ENCODE measurements around the gene RBX1.
A peak's percentile ranks its signal among the peaks of the same experiment; 100 is the strongest.
"Not testable (repeated sequence)": the region's sequence is repeated elsewhere in the genome, so short reads cannot be mapped to it uniquely, and the experiment has no call there.

The RBX1 gene

DNA sequence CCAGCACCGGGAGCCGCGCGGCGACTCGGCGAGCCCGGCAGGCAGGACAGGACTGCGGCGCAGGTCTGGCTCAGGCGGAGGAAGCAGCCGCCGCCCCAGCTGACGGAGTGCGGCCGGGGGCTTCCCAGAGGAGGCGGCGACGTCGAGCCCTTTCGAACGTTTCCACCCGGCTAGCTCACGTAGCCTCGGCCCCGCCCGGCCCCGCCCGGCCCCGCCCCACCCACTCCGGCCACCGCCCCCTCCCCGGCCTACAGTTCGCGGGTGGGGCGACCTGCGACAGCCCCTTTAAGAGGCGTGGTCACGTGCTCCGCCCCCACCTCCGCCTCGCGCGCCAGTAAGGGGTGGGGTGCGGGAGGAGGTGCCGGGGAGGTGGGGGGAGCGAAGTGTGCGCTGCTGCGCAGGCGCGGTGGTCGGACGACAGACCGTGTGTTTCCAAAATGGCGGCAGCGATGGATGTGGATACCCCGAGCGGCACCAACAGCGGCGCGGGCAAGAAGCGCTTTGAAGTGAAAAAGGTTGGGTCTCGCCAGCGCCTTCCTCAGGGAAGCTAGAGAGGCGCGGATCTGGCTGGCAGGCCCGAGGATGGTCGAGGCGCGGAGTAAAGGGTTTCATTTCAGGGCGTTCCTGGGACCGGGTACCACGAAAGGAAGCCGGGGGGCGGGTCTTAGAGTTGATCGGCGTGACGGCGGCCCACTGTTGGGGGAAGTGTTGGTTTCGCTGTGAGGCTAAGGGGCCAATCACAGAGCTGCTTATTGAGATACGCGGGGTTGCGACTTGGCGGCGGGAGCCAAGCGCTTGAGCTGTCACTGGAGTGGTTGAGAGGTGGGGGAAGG lies at the start of gene RBX1:
Gene RBX1, plus strand, starts transcription at position 417 of the 833 bp plus-strand sequence. Its CDS starts 21 bp downstream, at position 438.
- DNase-seq: peak; percentile 98 to 99

DNA sequence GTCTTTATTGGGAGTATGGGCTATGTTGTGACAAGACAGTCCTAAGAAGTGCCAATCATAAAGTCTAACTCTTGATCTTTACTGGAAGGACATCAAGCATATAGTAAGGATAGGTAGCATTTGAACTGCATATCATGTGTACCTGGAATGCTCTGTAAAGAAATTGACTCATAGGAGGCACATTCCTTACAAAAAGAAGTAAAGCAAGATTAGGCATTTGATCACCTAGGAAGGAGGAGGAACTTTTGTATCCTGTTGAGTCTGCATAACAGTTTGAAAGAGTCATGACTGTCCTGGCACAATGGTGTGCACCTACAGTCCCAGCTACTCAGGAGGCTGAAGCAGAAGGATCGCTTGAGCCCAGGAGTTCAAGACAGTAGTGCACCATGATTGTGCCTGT lies 47.1 kb upstream of the RBX1 start:
- DNase-seq: no peak

DNA sequence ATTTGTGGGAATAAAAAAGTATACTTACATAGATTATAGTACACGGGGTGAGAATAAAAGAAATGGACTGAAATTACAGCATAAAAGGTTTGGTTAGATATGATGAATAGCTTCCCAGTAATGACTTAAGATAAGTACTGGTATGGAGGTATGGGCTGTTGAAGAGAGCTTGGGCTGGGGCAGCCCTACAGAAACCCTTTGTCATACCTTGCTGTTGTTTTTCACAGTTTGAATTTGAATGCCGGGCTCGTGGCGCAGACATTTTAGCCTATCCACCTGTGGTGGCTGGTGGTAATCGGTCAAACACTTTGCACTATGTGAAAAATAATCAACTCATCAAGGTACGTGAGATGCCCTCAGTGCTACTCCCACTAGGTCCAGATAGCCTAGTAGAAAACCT lies 42.3 kb upstream of the RBX1 start:
- no peak for DNase-seq

DNA sequence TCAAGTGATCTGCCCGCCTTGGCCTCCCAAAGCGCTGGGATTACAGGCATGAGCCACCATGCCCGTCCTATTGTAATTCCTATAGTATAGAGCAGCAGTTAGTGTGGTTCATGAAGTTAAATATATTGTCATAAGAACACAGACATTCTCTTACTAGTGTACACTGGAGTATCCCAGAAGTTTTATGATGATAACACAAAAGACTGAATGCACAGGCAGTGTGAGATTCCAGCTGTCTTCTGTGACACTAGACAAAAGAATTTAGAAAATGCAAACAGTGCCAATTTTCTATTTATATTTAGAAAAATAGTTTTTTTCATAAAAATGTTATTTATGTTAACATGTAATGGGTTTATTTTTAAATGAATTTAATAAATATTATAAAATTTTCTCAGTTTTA lies 39.4 kb upstream of the RBX1 start:
- no peak for DNase-seq

DNA sequence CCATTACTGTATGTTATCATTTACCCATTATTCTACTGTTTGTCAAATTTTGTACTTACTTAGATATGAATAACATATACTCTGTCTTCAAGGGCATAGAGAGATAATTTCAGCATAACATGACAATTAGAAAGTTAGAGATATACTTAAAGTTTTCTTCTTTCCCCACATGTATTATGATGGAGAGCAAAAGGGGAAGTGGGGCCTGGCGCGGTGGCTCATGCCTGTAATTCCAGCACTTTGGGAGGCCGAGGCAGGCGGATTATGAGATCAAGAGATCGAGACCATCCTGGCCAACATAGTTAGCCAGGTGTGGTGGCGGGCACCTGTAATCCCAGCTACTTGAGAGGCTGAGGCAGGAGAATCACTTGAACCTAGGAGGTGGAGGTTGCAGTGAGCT lies 38.2 kb upstream of the RBX1 start:
- not testable (repeated sequence) for DNase-seq

DNA sequence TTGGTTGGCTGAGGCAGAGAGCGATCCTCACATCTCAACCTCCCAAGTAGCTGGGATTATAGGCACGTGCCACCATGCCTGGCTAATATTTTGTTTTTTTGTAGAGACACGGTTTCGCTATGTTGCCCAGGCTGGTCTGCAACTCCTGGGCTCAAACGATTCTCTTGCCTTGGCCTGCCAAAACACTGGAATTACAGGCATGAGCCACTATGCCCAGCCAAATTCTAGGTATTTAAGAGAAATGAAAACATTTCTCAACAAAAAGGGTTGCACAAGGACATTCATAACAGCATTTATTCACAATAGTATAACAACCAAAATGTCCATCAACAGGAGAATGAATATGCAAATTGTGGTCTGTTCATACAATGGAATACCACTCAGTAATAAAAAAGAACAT lies 31.7 kb upstream of the RBX1 start:
- DNase-seq: no peak

DNA sequence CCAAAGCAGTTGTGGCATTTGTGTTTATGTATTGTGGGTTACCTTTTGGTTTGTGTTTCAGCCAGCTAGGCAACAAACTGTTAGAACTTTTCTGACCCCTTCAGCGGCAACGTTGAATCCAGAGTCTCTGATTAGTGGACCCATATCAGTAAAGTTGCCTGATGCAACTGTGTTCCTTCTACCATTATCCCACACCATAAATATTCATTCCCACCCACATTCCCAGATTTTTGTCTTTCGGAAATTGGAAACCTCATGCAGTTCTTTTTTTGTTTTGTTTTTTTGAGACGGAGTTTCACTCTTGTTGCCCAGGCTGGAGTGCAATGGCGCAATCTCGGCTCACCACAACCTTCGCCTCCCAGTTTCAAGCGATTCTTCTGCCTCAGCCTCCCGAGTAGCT lies 30.7 kb upstream of the RBX1 start:
- no peak for DNase-seq

DNA sequence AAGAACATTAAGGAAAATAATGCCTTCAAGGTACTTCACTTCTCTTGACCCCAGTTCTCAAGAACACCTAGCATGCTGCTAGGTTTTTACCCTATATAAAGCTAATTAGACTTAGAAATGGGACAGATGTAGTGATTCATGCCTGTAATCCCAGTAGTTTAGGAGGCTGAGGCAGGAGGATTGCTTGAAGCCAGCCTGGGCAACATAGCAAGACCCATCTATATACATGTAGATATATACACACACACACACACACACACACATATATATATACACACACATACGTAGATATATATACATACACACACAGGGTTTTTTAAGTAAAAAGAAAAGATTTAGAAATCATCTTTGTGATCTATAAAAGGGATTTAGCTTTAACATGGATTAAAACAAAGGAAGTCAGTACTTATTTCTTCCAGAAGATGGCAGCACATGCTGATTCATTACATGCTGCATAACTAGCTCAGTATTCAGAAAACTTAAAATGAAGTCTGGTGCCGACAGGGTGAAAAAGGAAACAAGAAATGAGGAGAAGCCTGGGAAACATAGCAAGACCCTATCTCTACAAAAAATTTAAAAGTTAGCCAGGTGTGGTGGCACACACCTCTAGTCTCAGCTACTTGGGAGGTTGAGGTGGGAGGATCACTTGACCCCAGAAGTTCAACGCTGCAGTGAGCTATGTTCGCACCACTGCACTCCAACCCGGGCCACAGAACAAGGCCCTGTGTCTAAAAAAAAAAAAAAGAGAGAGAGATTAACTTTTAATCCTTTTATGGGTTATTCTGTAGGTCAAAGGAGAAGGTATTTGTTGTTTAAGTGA lies 28.5 kb upstream of the RBX1 start:
- peak; percentile 3 to 31 for DNase-seq

DNA sequence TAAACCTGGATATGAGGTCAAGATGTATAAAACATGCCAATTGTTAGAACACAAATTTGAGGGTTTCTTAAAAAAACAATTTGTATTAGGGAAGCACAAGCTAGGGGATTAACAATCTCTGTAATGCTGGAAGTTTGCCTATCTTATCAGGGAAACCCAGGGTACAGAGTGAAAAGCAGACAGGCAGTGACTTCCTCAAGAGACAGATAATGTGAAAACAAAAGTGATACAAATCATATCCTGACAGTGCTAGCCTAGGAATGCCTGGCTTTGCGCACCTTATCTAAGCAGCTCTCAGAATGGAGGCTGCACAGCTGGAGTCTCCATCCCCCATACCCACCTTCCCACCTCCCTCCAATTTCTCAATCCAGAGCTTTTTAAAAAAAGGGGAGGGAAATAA lies 22.5 kb upstream of the RBX1 start:
- DNase-seq: no peak

DNA sequence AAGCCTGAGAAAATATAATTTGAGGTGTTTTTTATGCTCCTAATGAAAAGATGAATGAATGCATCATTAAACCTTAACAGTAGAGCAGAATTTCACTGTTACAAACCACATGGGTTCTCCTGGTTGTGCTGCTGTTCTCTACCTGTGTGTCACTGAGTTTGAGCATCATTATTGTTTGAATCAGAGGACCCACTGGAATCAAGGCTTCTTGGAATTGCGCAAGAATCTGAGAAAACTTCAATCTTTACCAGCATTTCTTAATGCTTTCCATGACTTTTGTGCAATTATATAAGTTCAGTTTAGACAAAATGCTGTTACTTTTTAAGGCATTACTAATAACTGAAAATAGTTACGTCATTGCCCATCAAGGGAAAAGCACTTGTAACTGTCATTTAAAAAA lies 18.8 kb upstream of the RBX1 start:
- DNase-seq: no peak

DNA sequence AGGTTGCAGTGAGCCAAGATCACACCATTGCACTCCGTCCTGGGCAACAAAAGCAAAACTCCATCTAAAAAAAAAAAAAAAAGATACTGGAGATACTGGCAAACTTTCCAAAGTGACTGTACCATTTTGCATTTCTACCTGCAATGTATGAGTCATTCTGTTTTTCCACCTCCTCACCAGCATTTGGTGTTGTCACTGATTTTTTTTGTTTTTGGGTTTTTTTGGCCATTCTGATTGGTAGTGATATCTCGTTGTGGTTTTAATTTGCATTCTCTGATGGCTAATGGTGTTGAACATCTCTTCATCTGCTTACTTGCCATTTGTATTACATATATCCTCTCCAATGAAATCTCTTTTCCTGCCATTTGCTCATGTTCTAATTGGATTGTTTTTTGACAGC lies 12.0 kb upstream of the RBX1 start:
- no peak for DNase-seq

DNA sequence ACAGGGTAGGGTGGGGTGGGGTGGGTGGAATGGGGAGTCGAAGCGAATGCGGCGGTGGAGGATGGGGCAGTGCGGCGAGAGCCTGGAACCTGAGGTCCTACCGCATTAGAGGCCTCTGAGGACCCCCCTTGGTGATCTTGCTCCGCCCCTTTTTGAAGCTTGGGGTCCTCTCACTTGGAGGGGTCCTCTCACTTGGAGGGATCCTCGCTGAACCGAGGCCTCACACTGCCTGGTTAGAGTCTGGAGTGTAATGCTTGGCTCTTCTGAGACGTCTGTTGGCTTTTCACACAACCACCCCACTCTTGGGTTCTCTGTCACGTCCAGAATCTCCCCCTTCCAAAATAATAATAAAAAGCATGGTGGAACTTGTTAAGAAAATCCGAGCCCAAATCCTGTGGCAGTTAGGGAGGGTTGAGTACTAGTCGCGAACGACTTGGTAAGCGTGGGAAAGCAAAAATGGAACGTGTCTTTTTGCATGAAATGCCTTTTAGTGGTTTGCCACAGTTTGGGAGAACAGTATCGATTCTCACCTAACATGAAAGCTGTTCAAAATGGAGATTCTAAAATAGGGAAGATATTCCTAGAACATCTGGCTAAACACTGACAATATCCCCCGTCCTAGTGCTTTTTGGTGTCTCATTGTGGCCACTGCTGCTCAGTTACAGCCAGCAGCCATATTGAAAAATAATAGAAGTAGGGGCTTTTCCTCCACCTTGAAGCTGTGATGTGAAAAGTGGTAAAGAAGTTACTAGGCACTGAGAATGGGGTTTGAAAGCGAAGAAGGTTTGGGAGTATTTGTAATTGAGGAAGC lies 822 bp downstream of the RBX1 start:
- DNase-seq: no peak

DNA sequence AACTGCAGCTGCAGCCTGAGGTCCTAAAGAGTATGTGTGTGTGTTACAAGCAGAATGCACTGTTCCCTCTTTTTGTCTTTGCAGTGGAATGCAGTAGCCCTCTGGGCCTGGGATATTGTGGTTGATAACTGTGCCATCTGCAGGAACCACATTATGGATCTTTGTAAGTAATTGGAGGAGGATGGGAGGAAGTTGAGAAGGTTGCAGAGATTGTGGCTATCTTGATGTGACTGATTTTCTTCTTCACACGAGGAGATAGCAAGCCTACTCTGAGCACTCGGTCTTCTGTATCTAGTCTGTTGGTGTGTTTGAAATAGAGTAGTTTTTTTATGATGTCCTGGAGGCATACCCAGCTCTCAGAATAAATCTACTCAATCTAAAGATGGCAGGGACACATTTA lies 2.3 kb downstream of the RBX1 start:
- no peak for DNase-seq

DNA sequence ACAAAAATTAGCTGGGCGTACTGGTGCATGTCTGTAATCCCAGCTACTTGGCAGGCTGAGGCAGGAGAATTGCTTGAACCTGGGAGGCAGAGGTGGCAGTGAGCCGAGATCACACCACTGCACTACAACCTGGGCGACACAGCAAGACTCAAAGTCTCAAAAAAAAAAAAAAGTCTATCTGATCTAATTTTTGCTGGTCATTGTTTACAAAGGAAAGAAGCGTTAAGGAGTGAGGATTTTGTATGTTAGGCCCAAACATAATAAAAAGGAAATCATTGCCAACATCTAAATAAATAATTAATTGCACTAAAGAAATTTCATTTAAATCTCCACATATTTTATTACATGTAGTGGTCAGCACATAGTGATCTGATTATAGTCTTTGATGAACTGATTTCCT lies 2.9 kb downstream of the RBX1 start:
- DNase-seq: no peak

DNA sequence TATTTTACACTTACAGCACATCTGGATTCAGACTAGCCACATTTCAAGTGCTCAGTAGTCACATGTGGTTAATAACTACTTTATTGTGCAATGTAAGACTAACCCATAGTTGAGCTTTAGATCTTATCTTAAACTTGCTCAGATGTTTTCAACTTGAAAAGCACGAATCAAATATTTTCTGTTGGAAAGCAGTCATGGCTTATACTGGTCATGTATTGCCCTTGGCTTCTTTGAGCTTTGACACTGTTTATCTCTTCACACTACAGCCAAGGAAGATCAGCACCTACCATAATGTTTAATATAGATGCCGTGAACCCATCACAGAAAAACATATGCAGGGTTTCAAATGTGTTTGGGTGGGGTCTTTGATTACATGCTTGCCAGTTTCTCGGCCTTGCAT lies 4.4 kb downstream of the RBX1 start:
- DNase-seq: no peak

DNA sequence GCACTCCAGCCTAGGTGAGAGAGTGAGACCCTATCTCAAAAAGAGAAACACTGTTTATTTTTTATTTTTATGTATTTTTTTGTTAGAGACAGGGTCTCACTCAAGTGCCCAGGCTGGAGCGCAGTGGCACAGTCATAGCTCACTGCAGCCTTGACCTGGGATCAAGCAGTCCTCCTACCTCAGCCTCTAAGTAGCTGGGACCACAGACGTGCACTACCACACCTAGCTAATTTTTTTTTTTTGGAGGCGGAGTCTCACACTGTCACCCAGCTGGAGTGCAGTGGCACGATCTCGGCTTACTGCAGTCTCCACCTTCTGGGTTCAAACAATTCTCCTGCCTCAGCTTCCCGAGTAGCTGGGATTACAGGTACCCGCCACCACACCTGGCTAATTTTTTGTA lies 6.4 kb downstream of the RBX1 start:
- DNase-seq: no peak

DNA sequence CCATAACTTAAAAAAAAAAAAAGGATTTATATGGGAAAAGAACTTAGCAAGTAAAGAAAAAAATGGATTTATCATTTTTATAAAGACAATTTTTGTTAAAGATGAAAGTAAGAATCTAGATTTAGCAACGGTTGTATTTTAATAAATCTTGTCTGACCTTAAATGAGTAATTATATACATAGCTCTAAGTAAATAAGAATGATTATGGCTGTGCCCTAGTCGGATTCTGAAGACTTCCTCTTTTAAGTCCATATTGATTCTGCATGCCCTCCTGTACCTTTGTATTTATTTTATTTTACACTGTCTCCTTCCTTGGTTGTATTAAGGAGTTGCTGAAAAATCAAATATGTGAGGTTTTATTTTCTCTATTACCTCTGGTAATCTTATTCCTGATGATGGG lies 7.1 kb downstream of the RBX1 start:
- no peak for DNase-seq

DNA sequence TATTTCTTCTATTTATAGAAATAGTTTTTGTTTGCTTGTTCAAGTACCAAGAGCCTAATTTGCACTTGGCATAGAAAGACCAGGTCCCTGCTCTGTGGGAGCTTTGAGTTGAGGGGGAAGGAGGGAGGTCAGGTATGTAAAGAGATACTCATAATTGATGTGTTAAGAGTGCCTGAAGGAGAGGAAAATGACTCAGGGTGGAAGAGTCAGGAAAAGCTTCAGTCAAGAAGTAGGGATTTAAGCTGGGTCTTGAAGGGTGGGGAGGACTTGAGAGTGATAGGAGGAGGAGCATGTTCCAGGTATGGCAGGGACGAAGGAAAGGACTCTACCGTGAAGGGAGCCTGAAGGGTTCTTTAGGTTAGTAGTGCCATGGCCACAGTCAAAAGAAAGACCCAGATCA lies 9.0 kb downstream of the RBX1 start:
- DNase-seq: no peak

DNA sequence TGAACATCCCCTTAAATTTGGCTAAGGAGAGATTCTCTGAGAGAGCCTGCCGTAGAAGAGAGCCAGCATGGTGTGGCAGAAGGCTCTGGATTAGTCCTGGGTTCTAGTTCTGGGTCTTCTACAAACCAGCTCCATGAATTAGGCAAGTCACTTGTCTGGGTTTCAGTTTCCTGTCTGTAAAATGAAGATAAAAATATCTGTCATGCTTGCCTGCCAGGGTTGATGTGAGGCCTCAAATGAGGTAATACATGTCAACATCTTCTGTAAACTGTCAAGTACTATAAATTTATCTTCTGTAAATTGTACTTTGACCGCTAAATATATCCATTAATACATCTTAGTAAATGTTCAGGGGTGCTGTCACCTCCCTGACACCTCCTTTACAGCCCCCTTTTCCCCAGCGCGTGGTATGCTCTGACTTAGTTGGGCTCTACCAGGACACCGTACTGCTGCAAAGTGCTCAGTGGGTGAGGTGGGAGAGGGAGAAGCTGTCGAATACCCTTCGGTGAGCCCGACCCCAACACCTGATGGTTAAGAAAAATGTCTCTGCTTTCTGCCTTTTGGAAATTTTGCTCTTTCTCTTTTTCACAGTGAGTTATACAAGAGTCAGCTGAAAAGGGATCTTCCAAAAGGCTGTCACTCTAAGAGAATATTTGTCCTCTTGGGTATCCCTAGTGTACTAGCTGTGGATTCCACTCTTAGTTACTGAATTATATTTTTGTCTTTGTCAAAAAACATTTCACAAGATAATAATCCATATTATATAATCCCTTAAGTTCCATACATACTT lies 15.0 kb downstream of the RBX1 start:
- DNase-seq: no peak

DNA sequence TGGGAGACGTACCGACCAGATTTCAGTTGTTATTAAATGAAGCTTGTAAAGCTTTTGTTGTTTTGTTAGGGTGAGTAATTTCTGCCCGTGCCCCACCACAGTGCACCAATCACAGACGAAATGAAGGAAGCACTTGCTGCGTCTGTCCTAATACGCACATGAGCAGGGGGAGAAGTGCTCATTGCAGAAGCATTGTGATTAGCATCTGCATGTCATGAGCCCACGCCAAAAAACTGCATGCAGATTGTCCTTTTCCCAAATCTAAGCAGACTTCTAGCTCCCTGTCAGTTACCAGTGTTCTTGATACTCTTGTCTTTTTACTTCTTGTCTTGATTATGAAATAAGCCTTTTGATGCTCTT lies 15.5 kb downstream of the RBX1 start:
- DNase-seq: no peak

DNA sequence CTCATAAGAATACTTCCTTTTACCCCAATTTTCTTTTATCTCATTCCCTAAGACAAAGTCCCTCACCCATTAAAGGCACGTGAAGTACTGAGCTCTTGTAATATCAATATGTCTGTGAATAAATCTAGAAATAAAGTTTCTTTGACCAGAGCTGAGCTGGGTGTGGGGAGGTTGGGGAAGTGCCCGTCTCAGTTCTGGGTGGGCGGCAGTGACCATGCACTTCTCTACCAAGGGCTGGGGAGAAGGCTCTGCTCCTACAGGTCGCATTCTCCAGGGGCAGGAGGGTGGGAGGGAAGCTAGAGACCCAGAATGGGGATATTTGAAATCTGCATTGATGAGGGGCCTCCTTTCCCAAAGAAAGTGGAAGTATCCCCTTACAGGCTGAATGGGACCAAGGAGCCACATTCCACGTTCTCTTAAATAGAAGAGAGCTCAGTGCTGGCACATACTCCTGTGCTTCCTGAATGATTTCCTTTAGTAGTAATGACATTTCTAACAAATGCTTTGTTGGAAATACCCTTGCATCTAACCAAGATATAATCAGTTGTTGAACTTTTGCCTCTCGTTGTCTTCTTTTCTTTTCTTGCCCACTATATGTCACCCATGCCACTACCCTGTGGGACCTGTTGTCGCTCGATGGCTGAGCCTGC lies 16.1 kb downstream of the RBX1 start:
- no peak for DNase-seq

DNA sequence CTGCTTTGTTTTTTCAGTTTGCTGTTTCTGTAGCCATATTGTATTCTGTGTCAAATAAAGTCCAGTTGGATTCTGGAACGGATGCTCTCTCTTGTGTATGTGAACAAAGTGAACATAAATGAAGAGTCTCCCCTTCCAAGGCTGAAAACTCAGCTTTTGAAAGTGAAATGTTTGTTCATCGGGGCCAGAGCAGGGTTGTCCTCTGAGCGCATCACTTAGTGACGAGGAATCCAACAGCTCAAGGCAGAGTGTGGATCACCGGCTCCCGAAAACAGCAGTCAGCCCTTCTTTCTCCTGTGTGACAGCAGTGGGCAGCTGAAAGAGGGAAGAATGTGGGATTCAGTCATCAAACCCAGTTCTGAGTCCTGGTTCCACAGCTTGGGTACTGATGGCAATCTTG lies 21.4 kb downstream of the RBX1 start:
- no peak for DNase-seq
